NCI-H345 (cell line): ENCODE measurements around the gene APBA1.

Experiments used
- DNase-seq: peaks from one replicate; lab custom pipeline; 2025; lab: John Stamatoyannopoulos, UW

Gene APBA1

DNA sequence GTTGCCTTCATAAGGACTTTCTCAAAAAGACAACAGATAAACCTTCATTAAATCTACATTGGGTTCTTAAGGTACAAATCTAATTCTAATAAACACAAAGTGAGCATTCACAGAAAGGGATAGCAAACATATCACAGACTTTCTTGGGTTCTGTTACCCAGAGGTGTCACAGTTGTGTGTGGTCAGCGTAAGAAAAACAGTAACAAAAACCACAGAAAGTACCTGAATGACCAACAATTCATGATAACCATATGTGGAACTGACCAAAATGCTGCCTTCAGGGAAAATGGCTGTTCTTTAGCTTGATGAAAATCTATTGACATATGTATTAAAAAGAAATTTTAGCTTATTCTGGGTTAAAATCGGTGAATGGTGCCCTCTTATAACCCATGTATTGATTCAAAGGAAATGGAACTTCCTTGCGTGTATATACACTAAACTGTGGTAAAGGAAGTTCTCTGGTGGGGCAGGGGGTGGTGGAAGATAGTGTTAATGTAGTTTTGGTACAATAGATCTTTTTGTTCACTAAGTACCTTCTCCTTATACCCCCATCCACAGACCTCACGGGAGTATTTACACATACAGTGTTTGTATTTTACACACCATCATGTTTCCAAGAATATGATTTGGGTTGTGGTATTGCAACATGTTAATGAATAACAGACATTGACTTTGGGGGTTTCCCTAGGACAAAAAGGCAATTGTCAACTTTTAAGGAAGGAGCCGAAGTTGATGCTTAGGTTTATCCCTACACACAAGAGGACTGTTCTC lies 152.5 kb downstream of the APBA1 start:
- DNase-seq, result no peak

DNA sequence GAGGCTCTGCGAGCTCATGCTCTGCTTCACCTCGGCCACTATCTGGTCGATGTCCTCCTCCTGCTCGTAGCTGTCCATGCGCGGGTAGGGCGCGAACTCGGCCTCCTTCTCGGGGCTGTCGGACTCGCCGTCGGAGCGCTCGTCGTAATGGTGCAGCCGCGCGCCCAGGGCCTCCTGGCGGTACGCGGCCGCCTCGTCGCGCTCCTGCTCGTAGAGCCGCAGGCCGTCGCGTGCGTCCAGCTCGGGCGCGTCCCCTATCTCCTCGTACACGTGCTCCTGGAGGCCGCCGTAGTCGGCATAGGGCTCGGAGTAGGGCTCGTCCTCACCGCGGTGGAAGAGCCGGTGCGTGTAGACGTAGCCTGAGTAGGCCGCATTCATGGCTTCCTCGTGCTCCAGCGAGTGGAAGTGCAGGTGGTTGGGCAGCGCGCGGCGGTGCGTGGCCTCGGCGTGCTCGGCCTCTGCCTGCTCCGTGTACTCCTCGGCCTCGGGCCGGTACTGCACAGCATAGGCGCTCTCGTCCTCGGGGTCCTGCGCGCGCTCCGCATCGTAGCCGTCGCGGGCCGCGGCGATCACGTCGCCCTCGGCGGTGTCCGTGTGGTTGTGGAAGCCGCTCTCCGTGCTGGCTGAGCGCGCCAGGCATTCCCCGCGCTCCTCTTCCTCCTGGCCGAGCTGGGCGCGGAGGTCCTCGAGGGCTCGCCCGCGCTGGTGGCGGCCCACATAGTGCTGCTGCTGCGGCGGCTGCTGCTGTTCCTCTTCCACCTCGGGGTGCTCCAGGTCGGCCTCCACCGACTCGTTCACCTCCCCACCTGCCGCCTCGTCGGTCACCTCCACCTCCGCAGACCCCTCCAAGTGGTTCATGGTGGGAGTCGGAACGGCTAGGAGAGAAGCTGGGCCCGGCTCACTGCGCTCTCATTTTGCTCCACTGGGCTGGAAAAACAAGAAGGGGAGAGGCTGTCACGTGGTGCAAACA lies 155.5 kb downstream of the APBA1 start:
- no peak for DNase-seq

DNA sequence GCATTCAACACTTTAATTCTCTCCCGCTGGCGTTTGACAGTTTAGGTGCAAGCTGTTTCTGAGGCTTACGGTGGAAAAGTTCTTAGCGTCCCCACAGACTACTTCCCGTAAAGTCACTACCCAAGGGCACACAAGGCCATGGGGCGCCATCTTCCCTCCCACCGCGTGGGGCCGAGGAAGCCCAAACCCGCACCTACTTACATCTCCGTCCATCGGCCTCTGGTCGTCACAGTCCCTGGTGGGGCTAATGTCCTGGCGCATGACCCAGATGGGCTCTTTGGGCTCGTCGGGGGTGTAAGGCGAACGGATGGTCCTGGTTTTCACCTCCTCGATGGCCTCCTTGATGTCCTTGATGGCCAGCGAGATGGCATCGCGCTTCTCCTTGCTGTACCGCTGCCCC lies 156.4 kb downstream of the APBA1 start:
- no peak for DNase-seq

DNA sequence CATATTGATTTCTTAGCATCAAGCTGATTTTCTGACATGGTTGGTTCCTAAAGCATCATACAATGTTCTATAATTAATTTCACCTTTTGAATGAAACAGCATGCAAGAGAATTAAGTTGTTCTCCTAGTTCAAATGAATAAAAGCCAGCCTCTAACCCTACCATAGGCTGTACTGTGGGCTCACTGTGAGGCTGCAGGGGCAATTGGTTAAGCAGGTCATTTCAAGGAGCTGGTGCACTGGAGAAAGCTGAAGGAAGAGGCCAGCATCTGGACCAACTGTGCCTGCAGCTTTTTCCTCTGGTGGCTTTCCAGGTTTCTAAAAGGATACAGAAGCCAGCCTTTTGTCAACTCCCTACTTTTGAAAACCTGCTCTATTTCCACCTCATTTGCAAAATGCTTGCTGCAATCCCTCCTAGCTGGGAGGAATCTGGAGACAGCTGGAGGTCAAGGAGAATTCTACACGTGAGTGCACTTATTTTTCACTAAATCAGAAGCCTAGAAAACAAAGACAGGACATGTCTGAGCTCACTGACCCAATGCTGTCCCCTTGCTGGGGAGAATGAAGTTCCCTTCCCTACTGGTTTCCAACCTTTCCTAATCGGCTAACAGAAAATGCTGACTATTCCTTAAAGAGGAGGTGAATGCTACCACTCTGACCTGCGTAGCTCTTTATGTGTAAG lies 158.9 kb downstream of the APBA1 start:
- DNase-seq, result no peak

DNA sequence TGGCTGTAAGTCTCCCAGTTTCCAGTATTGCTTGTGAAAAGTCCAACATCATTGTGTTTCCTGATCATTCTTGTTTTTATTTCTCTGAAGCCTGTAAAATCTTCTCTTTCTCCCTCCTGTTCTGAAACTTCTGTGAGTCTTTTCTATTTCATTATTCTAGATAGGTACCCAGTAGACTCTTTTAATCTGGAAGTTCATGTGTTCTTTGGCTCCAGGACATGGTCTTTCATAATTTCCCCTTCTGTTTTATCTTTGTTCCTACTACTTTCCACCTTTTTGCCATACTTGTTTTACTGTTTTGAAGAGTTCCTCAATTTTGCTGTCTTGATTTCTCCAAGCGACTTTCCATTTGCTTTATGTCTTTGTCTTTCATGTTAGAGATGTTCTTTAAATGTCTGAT lies 168.1 kb downstream of the APBA1 start:
- DNase-seq, result no peak

DNA sequence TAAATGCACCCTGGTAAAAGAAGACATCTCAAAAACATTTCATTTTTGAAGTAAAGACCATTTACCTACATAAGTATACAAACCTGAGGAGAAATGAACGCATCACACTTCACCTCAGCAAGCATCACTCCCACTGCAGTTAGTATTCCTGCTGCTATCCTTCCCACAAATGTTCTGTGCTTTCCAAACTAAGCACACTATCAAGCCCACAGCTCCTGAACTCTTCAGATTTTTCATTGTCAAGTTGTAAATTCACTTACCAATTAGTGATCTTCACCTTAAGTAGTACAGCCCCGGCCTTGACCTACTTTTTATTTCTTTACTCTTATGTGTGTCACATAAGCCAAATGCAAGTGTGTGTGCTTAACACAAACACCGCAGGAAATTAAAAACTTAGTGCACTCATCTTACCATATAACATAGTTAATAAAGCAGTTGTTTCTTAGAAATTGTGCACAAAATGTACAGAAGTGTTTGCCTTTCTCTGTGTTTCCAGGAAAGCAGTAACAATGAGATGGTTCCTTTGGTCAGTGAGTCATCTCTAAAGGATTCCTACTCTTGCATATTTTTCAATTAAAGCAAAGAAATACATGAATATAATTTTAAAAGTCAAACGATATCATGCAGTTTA lies 169.4 kb downstream of the APBA1 start:
- peak; percentile 7 for DNase-seq

DNA sequence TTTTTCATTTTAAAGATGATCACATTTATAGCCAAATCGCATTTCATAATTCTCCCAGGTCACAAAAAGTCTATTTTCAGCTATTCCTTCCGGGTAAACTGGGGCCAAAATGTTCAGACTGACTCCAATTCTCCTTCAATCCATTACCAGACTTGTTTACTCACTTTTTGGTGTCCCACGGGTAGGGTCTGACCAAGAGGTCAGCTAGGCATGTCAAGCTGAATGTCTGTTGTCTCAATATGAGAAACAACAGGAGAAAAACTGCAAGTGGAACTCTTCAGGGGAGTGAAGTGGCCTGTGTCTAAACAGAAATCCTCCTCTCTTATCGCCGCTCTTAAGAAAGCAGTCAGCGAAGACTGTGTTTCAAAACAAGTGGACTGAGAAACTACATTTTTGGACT lies 171.3 kb downstream of the APBA1 start:
- no peak for DNase-seq

DNA sequence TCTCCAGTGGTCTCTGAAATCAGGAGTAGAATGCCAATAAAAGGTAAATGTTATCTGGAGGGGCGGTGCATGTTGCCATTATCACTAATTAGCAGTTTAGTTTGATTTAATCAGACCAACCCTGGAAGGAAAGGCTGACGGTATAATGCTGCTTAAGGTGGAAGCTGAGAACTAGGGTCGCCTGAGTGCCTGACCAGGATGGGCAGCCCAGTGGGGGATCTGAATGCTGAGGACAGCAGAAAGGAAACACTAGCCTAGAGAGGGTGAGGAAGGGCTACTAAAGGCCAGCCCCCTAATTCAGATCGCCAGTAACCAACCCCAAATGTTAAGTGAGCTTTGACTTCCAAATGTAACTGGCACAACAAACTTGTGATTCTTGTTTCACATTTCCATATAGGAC lies 172.2 kb downstream of the APBA1 start:
- DNase-seq, result no peak

DNA sequence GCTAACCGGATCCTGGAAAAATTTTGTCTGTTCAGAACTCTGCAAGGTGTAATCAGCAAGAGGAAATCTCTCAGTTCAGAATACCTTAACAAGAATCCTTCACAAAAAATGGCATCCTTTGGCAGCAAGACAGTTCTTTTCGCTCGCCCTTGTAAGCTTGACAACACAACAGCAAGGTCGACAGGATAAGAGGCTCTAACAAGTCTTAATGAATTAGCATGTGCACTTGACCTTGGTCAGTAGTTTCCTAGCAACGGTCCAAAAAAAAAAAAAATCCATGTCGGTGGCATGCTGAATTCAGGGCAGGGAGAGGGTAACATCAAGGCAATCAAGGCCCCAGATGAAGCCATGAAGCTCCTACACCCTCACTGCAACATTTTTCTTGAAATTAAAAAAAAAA lies 172.8 kb downstream of the APBA1 start:
- DNase-seq, result no peak

DNA sequence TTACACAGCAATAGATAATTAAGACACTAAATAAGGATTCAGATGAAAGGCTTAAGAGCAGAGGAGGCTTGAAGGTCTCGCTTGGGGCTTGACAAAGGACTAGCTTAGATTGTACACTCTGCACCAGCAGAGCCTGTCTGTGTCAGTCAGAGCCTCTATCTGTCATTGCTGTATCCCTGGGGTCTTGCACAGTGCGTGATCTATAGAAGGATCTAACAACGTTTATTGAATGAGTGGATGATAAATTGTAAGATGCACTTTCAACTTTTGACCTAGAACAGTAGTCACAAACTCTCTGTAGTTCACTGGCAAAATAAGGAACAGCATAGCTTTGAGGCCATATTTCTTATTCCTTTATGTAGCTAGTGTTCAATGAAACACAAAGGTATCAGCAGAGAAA lies 173.7 kb downstream of the APBA1 start:
- DNase-seq, result no peak

DNA sequence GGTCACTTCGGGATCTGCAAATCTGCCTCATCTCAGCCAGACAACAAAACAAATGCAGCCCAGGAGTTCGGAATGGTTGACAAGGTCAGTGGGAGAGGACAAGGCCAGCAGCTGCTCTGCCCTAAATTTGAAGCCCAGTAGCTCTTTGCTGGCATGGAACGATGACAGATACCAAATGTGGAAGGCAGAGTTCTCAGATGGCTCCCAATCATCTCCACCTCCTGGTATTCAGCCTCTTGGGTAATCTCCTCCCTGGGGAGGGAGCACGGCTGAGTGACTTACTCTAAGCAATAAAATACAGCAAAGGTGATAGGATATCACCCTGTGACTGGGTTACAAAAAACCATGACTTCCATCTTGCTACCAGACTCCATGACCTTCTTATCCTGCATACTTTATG lies 174.4 kb downstream of the APBA1 start:
- DNase-seq, result no peak

DNA sequence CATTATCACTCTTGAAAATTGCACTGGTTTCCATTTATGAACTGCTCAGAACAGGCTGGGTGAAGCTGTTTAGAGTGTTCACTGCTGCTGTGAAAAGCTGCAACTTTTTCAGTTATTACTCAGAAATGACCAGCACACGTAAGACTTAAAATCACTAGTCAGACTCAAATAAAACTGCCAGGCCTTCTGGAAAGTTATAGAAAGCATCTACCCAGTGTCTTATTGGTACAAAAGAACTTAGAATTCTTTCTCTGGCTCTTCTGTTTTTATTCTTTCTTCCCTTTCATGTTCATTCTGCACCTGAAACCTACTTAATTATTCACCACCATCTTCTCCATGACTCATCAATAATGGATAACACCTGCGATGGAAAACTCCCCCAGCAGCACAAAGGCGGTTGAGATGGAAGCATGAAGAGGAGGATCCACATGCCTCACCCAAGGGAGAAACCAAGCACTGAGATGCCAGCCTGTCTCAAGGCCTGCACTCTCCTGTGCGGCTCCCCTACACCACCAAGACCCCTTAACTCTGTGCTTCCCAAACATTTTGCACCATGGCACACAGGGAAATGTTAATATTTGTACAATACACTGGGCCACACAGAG lies 175.2 kb downstream of the APBA1 start:
- DNase-seq, result no peak

DNA sequence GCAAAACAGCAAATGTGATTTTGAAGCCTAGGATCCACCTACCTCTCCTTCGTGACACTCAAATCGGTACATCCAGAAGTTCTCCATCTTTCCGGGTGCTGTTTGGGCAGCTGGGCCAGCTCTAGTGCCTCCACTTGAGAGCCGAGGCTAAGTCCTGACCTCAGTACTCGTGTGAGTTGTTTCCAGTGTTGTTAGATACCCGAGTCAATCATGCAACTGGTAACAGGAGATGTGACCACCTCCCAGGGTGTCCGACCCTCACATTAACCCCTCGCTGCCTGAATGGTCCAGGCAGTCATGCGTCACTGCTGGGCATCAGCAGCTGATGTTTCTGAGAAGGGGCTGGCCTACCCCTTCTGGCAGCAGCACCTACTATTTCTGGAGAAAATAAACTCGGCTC lies 176.9 kb downstream of the APBA1 start:
- no peak for DNase-seq

DNA sequence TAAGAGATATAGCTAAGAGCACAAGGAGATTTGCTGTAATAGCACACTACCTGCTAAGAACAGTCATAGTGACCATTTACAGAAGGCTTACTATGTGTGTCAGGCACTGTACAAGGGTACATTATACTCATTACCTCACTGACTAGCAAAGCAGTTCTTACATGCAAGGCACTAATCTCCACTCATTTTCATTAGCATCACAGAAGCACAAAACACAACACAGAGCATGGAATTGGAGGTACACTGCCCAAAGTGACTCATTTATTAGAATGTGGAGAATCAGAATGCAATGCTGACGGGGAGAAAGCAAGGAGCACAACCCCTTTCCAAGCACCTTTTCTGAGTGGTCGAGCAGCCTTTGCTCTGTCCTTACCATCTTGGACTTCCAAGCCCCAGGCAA lies 177.4 kb downstream of the APBA1 start:
- DNase-seq, result no peak

DNA sequence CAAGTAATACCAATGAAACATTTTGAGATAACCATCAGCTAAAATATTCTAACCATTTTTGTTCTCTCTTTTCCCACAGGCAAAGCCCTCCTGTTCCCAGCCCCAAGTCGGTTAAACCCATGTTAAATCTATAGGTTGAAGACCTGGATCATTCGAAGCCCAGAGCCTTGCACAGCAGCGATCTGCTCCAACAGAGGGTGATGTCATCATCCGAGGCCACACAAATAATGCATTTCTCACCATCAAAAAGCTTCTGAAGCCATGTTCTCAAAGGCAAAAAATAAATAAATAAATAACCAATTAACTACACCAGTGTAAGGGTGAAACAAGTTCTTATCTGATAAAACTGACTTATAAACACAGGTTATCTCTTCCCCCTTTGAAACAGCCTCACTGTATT lies 178.0 kb downstream of the APBA1 start:
- no peak for DNase-seq

DNA sequence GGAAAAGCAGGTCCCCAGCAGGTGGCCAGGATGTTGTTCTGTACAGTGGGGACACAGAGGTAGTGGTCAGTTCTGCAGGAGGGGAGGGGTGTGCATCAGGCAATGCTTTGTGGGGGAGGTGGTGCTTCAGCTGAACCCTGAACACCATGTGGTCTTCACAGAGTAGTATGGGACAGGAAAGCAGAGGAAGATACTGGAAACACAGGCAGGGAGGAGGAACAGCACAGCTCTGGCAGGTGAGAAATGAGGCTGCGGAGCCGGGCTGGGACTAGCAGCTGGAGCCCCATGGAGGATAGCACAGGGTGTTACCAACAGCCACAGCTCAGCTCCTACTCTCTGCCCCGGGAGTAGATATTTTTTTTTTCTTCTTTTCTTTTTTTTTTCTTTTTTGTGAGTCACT lies 185.7 kb downstream of the APBA1 start:
- no peak for DNase-seq

DNA sequence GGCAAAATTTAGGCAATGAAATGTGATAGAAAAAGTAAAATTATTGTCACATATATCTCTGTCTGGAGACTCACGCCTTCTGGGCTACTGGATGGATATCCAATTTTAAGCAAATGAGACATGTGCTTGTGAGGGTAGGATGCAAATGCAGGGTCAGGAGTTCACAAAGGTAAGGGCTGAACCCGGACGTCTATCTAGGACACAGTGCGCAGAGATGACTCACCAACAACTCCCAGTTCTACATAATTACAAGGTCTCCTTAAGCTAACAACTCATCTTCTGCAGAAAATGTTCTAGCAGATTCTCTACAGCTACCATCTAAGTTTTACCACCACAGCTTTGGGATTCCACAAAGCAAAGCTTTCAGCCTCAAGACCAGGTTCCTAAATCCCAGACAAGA lies 186.7 kb downstream of the APBA1 start:
- no peak for DNase-seq

DNA sequence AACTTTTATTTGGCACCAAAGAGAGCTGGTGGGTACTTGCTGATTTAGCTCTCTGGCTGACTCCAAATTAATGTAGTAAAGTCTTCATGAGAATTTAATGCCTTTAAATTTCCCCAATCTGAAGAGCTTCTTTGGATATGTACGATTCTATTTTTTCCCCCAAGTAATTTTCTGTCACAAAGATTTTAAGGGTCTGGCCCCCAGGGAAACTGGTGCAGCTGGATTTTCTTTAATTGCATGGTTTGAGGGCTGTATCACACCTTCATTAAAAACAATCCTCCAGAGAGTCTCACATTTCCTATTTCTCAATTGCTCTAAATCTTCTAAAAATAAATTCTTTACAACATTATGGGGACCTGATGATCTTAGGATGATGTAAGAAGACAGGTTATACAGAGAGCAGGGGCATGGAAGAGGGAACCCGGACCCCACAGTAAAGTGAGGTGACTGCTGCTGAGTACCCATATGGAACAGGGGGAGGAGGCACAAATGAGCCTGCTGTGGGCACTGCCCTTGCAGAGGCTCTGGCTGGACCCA lies 188.2 kb downstream of the APBA1 start:
- DNase-seq, result no peak

DNA sequence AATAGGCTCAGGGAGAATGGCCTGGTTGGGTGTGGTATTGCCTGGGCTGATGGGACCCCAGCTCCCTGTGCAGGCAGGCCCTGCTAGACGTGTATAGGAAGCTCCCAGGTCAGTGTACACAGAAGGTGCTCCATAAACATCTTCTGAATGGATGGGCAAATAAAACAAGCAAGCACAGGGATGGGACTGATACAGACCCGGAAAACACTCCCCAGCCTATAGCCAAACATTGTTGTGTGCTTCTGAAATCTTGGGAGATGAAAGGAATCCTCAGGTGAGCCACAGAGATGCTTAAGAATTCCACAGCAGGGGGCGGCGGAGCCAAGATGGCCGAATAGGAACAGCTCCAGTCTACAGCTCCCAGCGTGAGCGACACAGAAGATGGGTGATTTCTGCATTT lies 195.4 kb downstream of the APBA1 start:
- peak; percentile 24 for DNase-seq

DNA sequence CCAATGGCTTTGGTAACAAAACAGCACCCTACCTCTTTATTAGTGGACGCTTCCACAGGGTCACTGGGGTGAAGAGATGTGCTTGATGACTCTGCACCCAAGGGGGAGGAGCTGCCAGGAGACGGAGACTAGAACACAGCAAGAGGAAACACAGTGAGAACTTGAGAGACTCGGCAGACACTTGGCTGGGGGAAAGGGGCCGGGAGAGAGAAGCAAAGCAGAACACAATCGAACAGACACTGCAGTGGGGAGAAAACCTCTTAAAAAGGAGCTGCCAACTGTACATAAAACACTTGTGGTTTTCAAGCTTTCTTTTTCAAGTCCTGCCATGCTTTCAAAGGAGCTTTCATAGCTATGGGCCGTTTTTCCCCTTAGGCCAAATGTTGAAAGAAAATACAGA lies 196.2 kb downstream of the APBA1 start:
- DNase-seq, result no peak

DNA sequence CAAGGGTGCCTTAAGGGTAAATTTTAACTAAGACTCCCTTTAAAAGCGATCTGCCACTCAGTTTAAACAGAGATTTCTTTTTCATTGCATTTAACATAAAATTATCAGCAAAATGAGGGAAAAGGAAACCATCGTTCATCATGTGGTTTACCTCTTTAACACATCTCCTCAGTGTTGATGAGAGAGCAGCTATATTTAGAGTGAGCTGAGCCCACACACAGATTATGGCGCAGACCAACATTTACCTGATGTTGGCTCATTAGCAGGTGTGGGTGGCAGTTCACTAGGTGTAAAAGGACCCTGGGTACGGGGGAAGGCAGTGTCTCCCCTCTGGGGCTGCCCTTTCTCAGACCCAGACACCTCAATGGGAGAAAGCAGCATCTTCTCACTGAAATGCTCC lies 197.3 kb downstream of the APBA1 start:
- no peak for DNase-seq
